SK-N-SH (cell line): ENCODE results near the gene PCDHB13.

Experiments
- CTCF ChIP-seq: fragments of 200-600 bp; sonication (generic); IDR thresholded peaks from 2 replicates; pipeline ENCODE4 v1.6.1; 2017; ENCODE audit warnings: antibody characterized with exemption, mild to moderate bottlenecking, moderate library complexity
- POLR2AphosphoS5 ChIP-seq: IDR thresholded peaks from 2 replicates; pipeline ENCODE4 v1.6.1; 2012; ENCODE audit warnings: low read depth, low read length
- TAF1 ChIP-seq: IDR thresholded peaks from 2 replicates; pipeline ENCODE4 v1.6.1; 2012; ENCODE audit warnings: low read depth, mild to moderate bottlenecking, low read length, moderate library complexity, borderline replicate concordance

- TF ChIP-seq CTCF (no peak), POLR2AphosphoS5 (no peak), TAF1 (no peak)
Measured at GRCh38 chr5:141241496-141241895, 27.8 kb downstream of the PCDHB13 start.
